H9 (cell line): ENCODE data around the gene OSBPL2. TPM values are rescaled to one million over a fixed set of nuclear protein-coding genes. Genes with fewer than 3 reads are reported as not detected.

ENCODE experiments used
- DNase-seq: peaks from one replicate; pipeline ENCODE4 v3.0.0-alpha.2; 2017
- H2AFZ ChIP-seq: one replicate; pipeline ENCODE4 v1.6.1; 2013; ENCODE audit warnings: mild to moderate bottlenecking, low read length, control low read depth, moderate library complexity
- H2AK5ac ChIP-seq: 2 replicates; pipeline ENCODE4 v1.6.1; 2013; ENCODE audit warnings: low read length, control low read depth, mixed read lengths; ENCODE audit not compliant: insufficient read length
- H2BK120ac ChIP-seq: one replicate; pipeline ENCODE4 v1.6.1; 2013; ENCODE audit warnings: low read depth, mild to moderate bottlenecking, low read length, control low read depth, inconsistent platforms; ENCODE audit not compliant: poor library complexity, severe bottlenecking
- H2BK12ac ChIP-seq: 2 replicates; pipeline ENCODE4 v1.6.1; 2013; ENCODE audit warnings: low read length, control low read depth, mixed read lengths, low read depth; ENCODE audit not compliant: insufficient read length
- H2BK15ac ChIP-seq: 2 replicates; pipeline ENCODE4 v1.6.1; 2013; ENCODE audit warnings: low read depth, low read length, control low read depth
- H2BK20ac ChIP-seq: one replicate; pipeline ENCODE4 v1.6.1; 2013; ENCODE audit warnings: low read depth, mild to moderate bottlenecking, low read length, control low read depth, inconsistent platforms; ENCODE audit not compliant: poor library complexity, severe bottlenecking
- H2BK5ac ChIP-seq: 2 replicates; pipeline ENCODE4 v1.6.1; 2013; ENCODE audit warnings: low read length, control low read depth, mixed read lengths; ENCODE audit not compliant: insufficient read length
- H3K14ac ChIP-seq: 2 replicates; pipeline ENCODE4 v1.6.1; 2013; ENCODE audit warnings: low read length, control low read depth; ENCODE audit not compliant: insufficient read depth
- H3K18ac ChIP-seq: 2 replicates; pipeline ENCODE4 v1.6.1; 2013; ENCODE audit warnings: low read depth, mild to moderate bottlenecking, mixed read lengths, low read length, control low read depth; ENCODE audit not compliant: insufficient read length
- H3K23ac ChIP-seq: 2 replicates; pipeline ENCODE4 v1.6.1; 2013; ENCODE audit warnings: low read length, control low read depth, mixed read lengths, low read depth; ENCODE audit not compliant: insufficient read length
- H3K23me2 ChIP-seq: 2 replicates; pipeline ENCODE4 v1.6.1; 2013; ENCODE audit warnings: low read depth, mild to moderate bottlenecking, mixed read lengths, low read length, control low read depth; ENCODE audit not compliant: insufficient read length, poor library complexity, severe bottlenecking
- H3K27ac ChIP-seq: 2 replicates; pipeline ENCODE4 v1.5.1; 2013; ENCODE audit warnings: low read length, control low read depth, mixed read lengths, low read depth; ENCODE audit not compliant: insufficient read length
- H3K27me3 ChIP-seq: 2 replicates; pipeline ENCODE4 v1.6.1; 2013; ENCODE audit warnings: low read length, control low read depth, inconsistent platforms; ENCODE audit not compliant: insufficient read depth
- H3K4ac ChIP-seq: 2 replicates; pipeline ENCODE4 v1.6.1; 2013; ENCODE audit warnings: low read depth, mild to moderate bottlenecking, control low read depth, inconsistent platforms, low read length, moderate library complexity
- H3K4me1 ChIP-seq: 2 replicates; pipeline ENCODE4 v1.6.1; 2013; ENCODE audit warnings: low read length, control low read depth, inconsistent platforms; ENCODE audit not compliant: insufficient read depth
- H3K4me2 ChIP-seq: 2 replicates; pipeline ENCODE4 v1.6.1; 2013; ENCODE audit warnings: low read length, control low read depth, mixed read lengths; ENCODE audit not compliant: insufficient read length, insufficient read depth
- H3K56ac ChIP-seq: 2 replicates; pipeline ENCODE4 v1.6.1; 2013; ENCODE audit warnings: low read depth, mild to moderate bottlenecking, mixed read lengths, low read length, control low read depth; ENCODE audit not compliant: insufficient read length
- H3K79me1 ChIP-seq: 2 replicates; pipeline ENCODE4 v1.6.1; 2013; ENCODE audit warnings: low read depth, mild to moderate bottlenecking, moderate library complexity, low read length, control low read depth, inconsistent platforms; ENCODE audit not compliant: insufficient read depth, poor library complexity, severe bottlenecking
- H3K79me2 ChIP-seq: 2 replicates; pipeline ENCODE4 v1.6.1; 2013; ENCODE audit warnings: low read length, control low read depth, inconsistent platforms; ENCODE audit not compliant: insufficient read depth
- H3K9ac ChIP-seq: 2 replicates; pipeline ENCODE4 v1.6.1; 2013; ENCODE audit warnings: low read length, control low read depth, mixed read lengths; ENCODE audit not compliant: insufficient read length; ENCODE audit errors: extremely low read depth
- H3K9me3 ChIP-seq: one replicate; pipeline ENCODE4 v1.6.1; 2013; ENCODE audit warnings: low read depth, low read length, inconsistent platforms; ENCODE audit not compliant: control insufficient read depth
- H3T11ph ChIP-seq: one replicate; pipeline ENCODE4 v1.6.1; 2013; ENCODE audit warnings: mild to moderate bottlenecking, low read length, control low read depth, inconsistent platforms
- H4K20me1 ChIP-seq: one replicate; pipeline ENCODE4 v1.6.1; 2013; ENCODE audit not compliant: control insufficient read depth, insufficient read length, insufficient read depth
- H4K5ac ChIP-seq: 2 replicates; pipeline ENCODE4 v1.6.1; 2013; ENCODE audit warnings: low read depth, mild to moderate bottlenecking, mixed read lengths, low read length, control low read depth; ENCODE audit not compliant: insufficient read length
- H4K8ac ChIP-seq: replicated peaks from 2 replicates; pipeline ENCODE4 v1.6.1; 2013; ENCODE audit warnings: low read length, control low read depth, mixed read lengths, low read depth; ENCODE audit not compliant: insufficient read length
- H4K91ac ChIP-seq: 2 replicates; pipeline ENCODE4 v1.6.1; 2013; ENCODE audit warnings: low read depth, mild to moderate bottlenecking, moderate library complexity, mixed read lengths, low read length, control low read depth; ENCODE audit not compliant: insufficient read length
- H3K27ac Mint-ChIP-seq, 3 experiments: 2 replicates in 2 of 3; 3 replicates in 1 of 3; pipeline ENCODE4 v1.8.0; 2020 to 2021; ENCODE audit warnings: mixed read lengths in 3 of 3, mild to moderate bottlenecking in 1 of 3, moderate library complexity in 1 of 3
- H3K27me3 Mint-ChIP-seq: 2 replicates; pipeline ENCODE4 v1.8.0; 2021; ENCODE audit warnings: low read depth, mild to moderate bottlenecking, moderate library complexity, mixed read lengths
- H3K36me3 Mint-ChIP-seq, 3 experiments: 2 replicates in 2 of 3; 3 replicates in 1 of 3; pipeline ENCODE4 v1.8.0; 2020 to 2021; ENCODE audit warnings: low read depth in 3 of 3, mixed read lengths in 3 of 3; ENCODE audit not compliant: insufficient read depth in 1 of 3
- H3K4me1 Mint-ChIP-seq, 2 experiments: 2 replicates each; pipeline ENCODE4 v1.8.0; 2020; ENCODE audit warnings: mixed read lengths in 2 of 2
- H3K4me3 Mint-ChIP-seq, 2 experiments: 2 replicates in 1 of 2; 3 replicates in 1 of 2; pipeline ENCODE4 v1.8.0; 2020 to 2021; ENCODE audit warnings: mild to moderate bottlenecking in 2 of 2, mixed read lengths in 2 of 2, moderate library complexity in 1 of 2
- H3K9me3 Mint-ChIP-seq, 2 experiments: 2 replicates in 1 of 2; 3 replicates in 1 of 2; pipeline ENCODE4 v1.8.0; 2020; ENCODE audit warnings: mild to moderate bottlenecking in 2 of 2, mixed read lengths in 2 of 2, moderate library complexity in 1 of 2
- CTCF ChIP-seq: fragments of 200-600 bp; sonication (generic); conservative IDR thresholded peaks from 3 replicates; pipeline ENCODE4 v1.8.0; 2021; ENCODE audit warnings: antibody characterized with exemption, mild to moderate bottlenecking
- WGBS: extraction: QIAGEN DNeasy Blood & Tissue Kit; methylation state at CpG from one replicate; pipeline ENCODE4 v1.1.7; 2013; ENCODE audit warnings: missing lambda C conversion rate, low lambda C conversion rate, mixed read lengths; ENCODE audit not compliant: insufficient read length; ENCODE audit errors: extremely low coverage; 5-methylcytosine and 5-hydroxymethylcytosine counted together
- total RNA-seq: library from RNA; stranded (reverse); gene quantifications from 2 replicates; pipeline ENCODE4 v1.2.1, GENCODE V29; 2021

OSBPL2 gene
- total RNA-seq, 1 experiment from 2014 or later, result 47.3 TPM

- H3K79me1 ChIP-seq, result no peaks in the 10 kb centered on the region
- no peak overlapping the region for H2AK5ac ChIP-seq
- no peaks in the 10 kb centered on the region for H3K27me3 ChIP-seq
- H2BK120ac ChIP-seq, result no peak overlapping the region
- no peak overlapping the region for H2BK15ac ChIP-seq
- no peak overlapping the region for H4K5ac ChIP-seq
- H3K27ac Mint-ChIP-seq, result no peak overlapping the region
- no peak overlapping the region for H3T11ph ChIP-seq
- no peak overlapping the region for H3K23ac ChIP-seq
- no peaks in the 10 kb centered on the region for H3K9me3 ChIP-seq
- no peak overlapping the region for H2BK20ac ChIP-seq
- no peak overlapping the region for H3K4me2 ChIP-seq
- no peaks in the 10 kb centered on the region for H3K23me2 ChIP-seq
- no peak for DNase-seq
- H3K4me1 Mint-ChIP-seq, result no peaks in the 10 kb centered on the region
- no peaks in the 10 kb centered on the region for H3K79me2 ChIP-seq
- no peak overlapping the region for H3K56ac ChIP-seq
- no peak overlapping the region for H3K14ac ChIP-seq
- no peak overlapping the region for H2AFZ ChIP-seq
- no peaks in the 10 kb centered on the region for H4K20me1 ChIP-seq
- peaks cover 6 to 9% of the 10 kb centered on the region in 2 experiments; a peak in 4 of 5 replicates for H3K9me3 Mint-ChIP-seq
- WGBS, result no CpG with 5 or more reads among the region's 13 CpGs
- H3K4me1 ChIP-seq, result no peaks in the 10 kb centered on the region
- H4K91ac ChIP-seq, result no peak overlapping the region
- H3K9ac ChIP-seq, result no peak overlapping the region
- H3K18ac ChIP-seq, result no peak overlapping the region
- H3K27me3 Mint-ChIP-seq, result no peaks in the 10 kb centered on the region; the same call in 1 of the 2 replicates
- H3K27ac ChIP-seq, result no peak overlapping the region
- no peak overlapping the region for H2BK12ac ChIP-seq
- no peak for TF ChIP-seq CTCF
- no peak overlapping the region for H3K4me3 Mint-ChIP-seq
- no peak overlapping the region for H4K8ac ChIP-seq
- peaks cover 38 to 48% (median 48%) of the 10 kb centered on the region in 3 experiments for H3K36me3 Mint-ChIP-seq
- H2BK5ac ChIP-seq, result no peak overlapping the region
- no peak overlapping the region for H3K4ac ChIP-seq
These were observed 28.5 kb downstream of the OSBPL2 start for GRCh38 chr20:62266851-62267250.
